Epidermal melanocyte (primary cell): Measurements from ENCODE around the gene MGAT3.

Experiments
- DNase-seq: peaks from one replicate; pipeline ENCODE4 v3.0.0; 2011; ENCODE audit warnings: low spot score; ENCODE audit not compliant: insufficient read length

The MGAT3 gene

DNA sequence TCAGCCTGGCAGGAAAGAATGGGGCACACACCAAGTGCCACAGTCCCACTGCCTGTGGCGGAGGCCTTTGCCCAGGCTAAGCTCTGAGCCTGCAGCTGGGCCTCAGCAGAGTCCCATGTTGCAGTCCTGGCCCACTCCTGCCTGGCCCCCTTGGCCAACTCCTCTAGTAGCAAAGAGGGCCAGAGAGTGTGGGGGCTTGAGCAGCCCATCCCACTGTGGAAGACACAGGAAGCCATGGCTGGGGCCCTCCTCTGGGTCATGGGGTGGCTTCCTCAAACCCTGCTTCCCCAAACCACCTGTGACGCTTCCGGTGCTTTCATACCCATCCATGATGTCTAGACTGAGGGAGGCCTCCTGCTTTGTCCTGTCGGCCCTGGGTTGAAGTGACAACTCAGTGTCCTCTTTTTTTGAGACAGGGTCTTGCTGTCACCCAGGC lies 69.9 kb downstream of the MGAT3 start:
- no peak for DNase-seq

DNA sequence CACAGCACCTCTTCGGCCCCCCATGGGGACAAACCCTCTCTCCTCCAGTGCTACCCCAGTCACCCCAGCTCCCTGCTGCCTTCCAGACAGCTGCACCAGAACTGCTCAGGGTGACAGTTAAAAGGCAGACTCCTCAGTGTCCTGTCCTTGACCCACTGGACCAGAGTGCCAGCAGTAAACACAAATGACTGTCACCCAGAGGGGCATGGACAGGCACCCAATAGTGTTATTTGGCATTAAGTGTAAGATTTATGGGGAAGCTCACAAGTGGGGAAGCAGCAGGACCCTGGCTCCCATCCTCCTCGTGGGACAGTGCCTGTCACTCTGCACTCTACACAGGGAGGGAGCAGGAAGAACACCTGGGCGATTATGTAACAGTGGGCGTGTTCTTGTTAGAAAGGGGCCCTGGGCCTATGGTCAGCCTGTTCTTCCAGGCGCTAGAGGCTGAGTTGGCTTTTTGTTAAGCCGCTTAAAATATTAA lies 70.7 kb downstream of the MGAT3 start:
- DNase-seq = no peak

- DNase-seq = no peak
These were observed 71.4 kb downstream of the MGAT3 start for GRCh38 chr22:39528080-39528661.

GRCh38 chr22:39528681-39529486 lies 72.1 kb downstream of the MGAT3 start:
- peak; percentile 74 for DNase-seq

DNA sequence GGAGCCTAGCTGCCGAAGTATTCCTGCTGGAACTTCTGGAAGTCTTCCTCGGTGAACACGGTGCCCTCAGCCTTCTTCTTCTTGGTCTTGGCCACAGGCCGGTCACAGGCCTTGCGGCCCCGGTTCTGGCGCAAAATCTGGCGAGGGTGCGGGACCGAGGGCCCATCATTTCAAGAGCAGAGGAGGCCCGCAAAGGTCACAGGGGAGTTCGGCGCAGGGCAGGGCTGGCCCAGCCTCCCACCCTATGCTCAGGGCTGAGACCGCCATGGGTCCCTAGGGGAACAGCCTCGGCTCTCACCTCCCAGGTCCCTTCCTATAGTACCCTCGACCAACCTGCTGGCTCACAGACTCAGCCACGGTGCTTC lies 72.7 kb downstream of the MGAT3 start:
- no peak for DNase-seq

DNA sequence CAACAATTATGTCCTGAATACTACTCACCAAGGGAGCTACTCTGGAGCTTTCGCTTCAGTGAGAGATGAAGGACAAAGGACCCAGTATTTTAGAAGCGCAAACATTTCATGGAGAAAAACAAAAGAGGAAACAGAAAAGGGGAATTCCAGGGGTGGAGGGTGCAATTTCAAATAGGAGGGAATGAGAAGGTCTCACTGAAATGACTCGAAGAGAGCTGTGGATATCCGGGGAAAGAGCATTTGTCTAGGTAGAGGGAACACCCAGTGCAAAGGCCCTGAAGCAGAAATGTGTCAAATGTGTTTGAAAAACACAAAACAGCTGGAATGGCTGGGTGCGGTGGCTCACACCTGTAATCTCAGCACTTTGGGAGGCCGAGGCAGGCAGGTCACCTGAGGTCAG lies 73.3 kb downstream of the MGAT3 start:
- no peak for DNase-seq

DNA sequence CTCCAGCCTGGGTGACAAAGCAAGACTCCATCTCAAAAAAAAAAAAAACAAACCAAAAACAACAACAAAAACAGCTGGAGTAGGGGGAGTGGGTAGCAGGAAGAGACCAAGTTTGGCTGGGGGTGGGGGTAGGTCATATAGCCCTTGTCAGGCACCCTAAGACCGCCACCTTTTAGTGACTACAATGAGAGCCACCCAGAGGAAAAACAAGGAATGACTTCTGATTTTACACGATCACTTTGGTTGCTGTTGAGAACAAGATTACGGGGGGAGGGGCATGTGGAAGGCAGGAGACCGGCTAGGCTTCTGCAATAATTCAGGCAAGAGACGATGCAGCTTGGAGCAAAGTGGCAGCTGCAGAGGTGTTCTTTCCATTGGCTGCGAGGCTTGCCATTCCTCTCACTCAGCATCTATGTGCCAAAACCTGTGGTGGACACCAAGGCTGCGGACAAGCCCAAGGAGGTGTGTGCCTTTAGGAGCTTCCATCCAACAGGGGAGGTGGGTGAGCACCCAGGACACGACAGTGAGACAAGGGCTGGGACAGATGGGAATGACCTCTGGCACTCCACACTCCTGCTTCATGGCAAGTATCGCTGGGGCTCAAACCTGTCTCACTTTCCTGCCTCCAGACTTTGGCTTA lies 74.0 kb downstream of the MGAT3 start:
- no peak for DNase-seq

DNA sequence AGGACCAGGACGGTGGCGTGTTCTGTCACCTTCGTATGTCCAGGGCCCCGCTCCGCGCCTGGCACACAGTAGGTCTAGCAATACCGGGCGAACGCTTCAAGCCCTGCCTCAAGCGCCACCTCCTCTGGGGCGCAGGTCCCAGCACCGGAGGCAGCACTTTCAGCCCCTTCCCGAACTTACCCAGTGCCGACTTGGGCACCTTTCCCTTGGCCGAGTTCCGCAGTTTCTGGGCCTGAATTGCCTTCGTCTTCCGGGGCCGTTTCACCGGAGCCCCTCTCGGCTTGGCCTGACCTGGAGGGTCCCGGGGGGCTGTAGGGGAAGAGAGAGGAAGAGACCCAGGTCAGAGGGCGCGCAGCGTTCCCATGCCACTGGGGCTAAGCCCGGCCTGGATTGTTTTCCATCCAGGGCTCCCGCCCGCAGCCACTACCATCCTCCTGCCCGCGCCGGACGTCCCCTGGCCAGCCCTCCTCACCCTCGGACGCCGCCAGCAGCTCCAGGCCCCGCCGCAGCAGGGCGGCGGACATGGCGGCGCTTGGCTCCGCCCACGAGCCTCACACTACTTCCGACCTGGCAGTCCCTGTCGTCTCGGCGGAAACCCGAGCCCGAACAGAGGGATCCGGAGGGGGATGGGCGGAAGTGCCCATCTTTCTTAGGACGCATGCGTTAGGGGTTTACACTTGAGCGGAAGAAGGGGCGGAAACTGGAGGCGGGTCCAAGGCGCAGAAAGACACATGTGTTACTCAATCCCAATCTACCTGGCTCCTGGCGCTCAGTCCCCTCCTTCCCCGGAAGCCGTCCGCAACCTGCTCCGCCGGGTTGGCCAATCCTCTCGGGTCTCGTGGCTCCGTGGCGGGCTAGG lies 75.6 kb downstream of the MGAT3 start, which contains the start of gene RPS19BP1:
RPS19BP1 (minus strand) TSS at position 534 of the 859 bp plus-strand sequence; CDS start at position 524, 10 bp downstream.
- peak; percentile 94 for DNase-seq

DNA sequence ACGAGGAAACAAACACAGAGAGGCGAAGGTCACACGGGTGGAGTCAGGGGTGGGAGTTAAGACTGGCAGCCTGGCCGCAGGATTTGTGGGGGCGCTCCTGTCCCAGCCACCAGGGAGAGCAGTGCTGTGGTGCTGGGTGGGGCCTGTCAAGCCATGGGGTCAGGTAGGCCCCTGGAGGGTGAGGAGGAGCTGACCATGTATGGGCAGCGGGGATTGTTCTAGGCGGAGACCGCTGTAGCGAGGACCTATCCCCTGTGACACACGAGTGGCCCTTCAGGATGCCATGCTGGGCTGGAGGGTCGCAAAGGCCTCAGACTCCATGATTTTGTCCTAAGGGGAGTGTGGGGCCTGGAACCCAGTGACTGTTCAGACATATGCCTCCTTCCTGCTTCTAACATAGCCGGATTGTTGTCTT lies 77.3 kb downstream of the MGAT3 start:
- DNase-seq = no peak

- DNase-seq = peak; percentile 68
These were observed 78.0 kb downstream of the MGAT3 start for GRCh38 chr22:39534591-39535356.

- no peak for DNase-seq
These were observed 78.5 kb downstream of the MGAT3 start for GRCh38 chr22:39535357-39535725.

- DNase-seq = no peak
These were observed 79.1 kb downstream of the MGAT3 start for GRCh38 chr22:39535831-39536449.

- DNase-seq = no peak
These were observed 79.9 kb downstream of the MGAT3 start for GRCh38 chr22:39536711-39537110.

GRCh38 chr22:39537975-39538374 lies 81.2 kb downstream of the MGAT3 start:
- no peak for DNase-seq
